SH-SY5Y (cell line): ENCODE data around the gene PAH.

Experiments
- GATA2 ChIP-seq: IDR thresholded peaks from 2 replicates; pipeline ENCODE4 v1.6.1; 2011; ENCODE audit warnings: mild to moderate bottlenecking, low read depth, low read length
- GATA3 ChIP-seq: IDR thresholded peaks from 2 replicates; pipeline ENCODE4 v1.6.1; 2011; ENCODE audit warnings: low read depth, mild to moderate bottlenecking, low read length, moderate library complexity

- TF ChIP-seq GATA3 (no peak), GATA2 (no peak)
Observed at GRCh38 chr12:102811110-102811737, 105.8 kb downstream of the PAH start.
